GM18870 (cell line): ENCODE measurements around the gene FAM131C.

Experiments used
- ATAC-seq: cut with Tn5 transposase; IDR thresholded peaks from one replicate; pipeline ENCODE4 v1.9.1; 2021; ENCODE audit warnings: moderate library complexity; ENCODE audit not compliant: unreplicated experiment

FAM131C gene

GRCh38 chr1:16018308-16018707 lies 55.1 kb downstream of the FAM131C start:
- no peak for ATAC-seq

GRCh38 chr1:16017461-16018303 lies 55.8 kb downstream of the FAM131C start, which contains the start of gene HSPB7:
Gene HSPB7 (minus strand): TSS chr1:16018043. CDS start chr1:16017963, 80 bp downstream.
- ATAC-seq = no peak

- ATAC-seq = no peak
Observed at GRCh38 chr1:16017076-16017460, 56.4 kb downstream of the FAM131C start.

GRCh38 chr1:16015960-16016901 lies 57.2 kb downstream of the FAM131C start:
- no peak for ATAC-seq

- ATAC-seq = no peak
Observed at GRCh38 chr1:16015491-16015890, 58.0 kb downstream of the FAM131C start.

- no peak for ATAC-seq
Observed at GRCh38 chr1:16014509-16015482, 58.7 kb downstream of the FAM131C start.

GRCh38 chr1:16013908-16014258 lies 59.6 kb downstream of the FAM131C start:
- ATAC-seq = no peak

GRCh38 chr1:16013220-16013907 lies 60.1 kb downstream of the FAM131C start:
- ATAC-seq = no peak

- no peak for ATAC-seq
Observed at GRCh38 chr1:16012590-16013219, 60.7 kb downstream of the FAM131C start.

GRCh38 chr1:16011936-16012589 lies 61.4 kb downstream of the FAM131C start:
- no peak for ATAC-seq

GRCh38 chr1:16010837-16011236 lies 62.6 kb downstream of the FAM131C start:
- no peak for ATAC-seq

- ATAC-seq = no peak
Observed at GRCh38 chr1:16009678-16010077, 63.8 kb downstream of the FAM131C start.

GRCh38 chr1:16009030-16009460 lies 64.4 kb downstream of the FAM131C start:
- ATAC-seq = no peak
